CD4-positive, alpha-beta T cell treated with Interleukin-17A for 4 hours (primary cell): ENCODE measurements around the gene DGKZ.

Experiments
- DNase-seq: peaks from one replicate; pipeline ENCODE4 v3.0.0-alpha.2; 2020; ENCODE audit warnings: mixed read lengths

DGKZ gene

GRCh38 chr11:46330154-46330553 lies 17.1 kb upstream of the DGKZ start:
- no peak for DNase-seq

DNA sequence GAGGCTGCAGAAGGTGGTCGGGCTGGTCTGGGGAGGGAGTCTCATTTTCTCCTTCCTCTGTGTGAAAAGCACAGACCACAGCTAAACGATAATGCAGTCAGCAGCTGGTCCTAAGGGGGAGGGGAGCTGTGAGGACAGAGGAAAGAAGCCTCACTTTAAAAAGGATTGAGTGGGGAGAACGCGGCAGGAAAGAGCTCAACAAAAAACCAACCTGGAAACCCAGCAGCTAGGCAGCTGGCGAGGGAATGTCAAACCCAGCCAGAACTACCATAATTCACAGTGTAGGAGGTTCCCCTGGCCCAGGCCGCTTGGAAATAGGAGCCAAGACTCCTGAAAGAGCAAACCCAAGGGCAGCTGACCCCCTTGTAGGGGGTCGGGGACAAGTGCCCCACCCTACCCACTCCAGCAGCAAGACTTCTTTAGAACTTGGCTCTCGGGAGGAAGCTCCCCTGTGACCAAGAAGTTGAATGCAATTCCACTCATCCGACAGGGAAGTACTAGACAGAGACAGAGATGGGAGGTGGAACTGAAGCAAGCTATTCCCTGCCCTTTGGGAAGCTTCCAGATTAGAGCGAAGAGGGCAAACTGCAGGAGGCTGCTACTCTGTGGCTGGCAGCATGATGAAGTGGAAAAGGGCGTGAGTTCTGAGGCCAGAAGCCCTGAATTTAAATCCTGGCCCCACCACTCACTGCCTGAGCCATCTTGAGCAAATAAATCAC lies 16.5 kb upstream of the DGKZ start:
- no peak for DNase-seq

DNA sequence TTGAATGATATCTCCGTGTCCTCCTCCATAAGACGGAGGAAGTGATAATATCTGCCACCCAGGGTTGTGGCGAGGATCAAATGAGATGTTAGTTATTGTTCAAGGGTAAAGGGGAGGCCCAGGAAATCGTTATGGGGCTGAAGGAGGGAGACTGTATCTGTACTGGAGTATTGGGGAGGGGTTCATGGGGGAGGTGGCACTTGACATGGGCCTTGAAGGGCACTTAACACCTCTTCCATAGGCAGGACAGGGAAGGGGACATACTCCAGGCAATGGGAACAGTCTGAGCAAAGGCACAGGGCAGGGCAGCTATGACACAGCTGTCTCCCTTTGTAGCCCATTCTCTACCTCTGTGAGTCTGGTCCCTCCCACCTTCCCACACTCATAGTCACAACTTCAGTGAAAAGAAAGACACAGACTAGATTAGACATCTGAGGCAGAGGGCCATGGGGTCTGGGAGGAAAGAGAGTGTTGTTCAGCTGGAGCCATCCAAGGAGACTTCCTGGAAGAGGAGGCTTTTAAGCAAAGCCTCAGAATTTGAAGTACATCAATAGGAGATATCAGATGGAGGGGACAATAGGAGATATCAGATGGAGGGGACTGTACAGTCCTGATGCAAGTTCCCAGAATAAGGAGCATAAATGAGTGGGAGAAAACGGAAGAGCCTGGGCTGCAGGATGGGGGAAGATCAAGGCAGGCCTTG lies 15.8 kb upstream of the DGKZ start:
- DNase-seq = peak; percentile 71

- no peak for DNase-seq
These were observed 15.1 kb upstream of the DGKZ start for GRCh38 chr11:46332093-46332567.

DNA sequence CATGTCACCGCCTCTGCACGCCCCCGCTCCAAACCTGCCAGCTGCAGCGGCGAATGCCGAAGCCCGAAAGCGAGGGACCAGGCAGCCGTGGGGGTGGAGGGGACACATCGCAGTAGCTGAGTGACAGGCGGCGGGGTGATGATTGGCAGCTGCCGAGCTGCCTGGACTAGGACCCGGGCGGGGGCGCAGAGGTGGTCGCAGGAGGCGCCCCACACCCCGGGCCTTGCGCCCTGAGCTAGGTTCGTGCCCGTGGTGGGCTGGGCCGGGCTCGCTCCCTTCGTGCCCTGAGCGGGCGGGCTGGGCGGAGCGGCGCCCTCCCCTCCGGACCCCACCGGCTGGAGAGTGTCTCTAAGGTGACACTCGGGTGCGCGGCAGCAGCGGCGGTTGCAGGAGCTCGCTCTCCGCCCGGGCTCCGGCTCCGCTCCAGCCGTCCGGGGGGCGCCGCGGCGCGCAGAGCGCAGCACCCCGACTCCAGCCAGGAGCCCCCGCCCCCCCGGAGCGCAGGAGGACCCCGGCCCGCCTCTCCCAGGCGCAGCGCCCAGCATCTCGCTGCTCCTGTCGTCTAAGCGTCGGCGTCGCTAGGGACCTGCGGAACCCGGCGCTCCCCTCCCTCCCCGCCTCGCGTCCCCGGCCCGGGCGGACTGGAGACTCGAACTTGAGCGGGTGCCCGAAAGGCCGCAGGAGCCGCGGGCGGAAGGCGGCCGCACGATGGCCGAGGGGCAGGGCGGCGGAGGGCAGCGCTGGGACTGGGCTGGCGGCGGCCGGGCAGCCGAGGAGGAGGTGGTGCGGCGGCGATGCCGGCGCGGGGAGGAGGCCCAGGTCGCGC lies 14.5 kb upstream of the DGKZ start:
- peak; percentile 75 for DNase-seq

GRCh38 chr11:46333394-46333947 lies 13.8 kb upstream of the DGKZ start:
- peak; percentile 63 for DNase-seq

- no peak for DNase-seq
These were observed 13.1 kb upstream of the DGKZ start for GRCh38 chr11:46334211-46334610.

- DNase-seq = no peak
These were observed 12.0 kb upstream of the DGKZ start for GRCh38 chr11:46335271-46335670.

- DNase-seq = no peak
These were observed 11.2 kb upstream of the DGKZ start for GRCh38 chr11:46335890-46336562.

DNA sequence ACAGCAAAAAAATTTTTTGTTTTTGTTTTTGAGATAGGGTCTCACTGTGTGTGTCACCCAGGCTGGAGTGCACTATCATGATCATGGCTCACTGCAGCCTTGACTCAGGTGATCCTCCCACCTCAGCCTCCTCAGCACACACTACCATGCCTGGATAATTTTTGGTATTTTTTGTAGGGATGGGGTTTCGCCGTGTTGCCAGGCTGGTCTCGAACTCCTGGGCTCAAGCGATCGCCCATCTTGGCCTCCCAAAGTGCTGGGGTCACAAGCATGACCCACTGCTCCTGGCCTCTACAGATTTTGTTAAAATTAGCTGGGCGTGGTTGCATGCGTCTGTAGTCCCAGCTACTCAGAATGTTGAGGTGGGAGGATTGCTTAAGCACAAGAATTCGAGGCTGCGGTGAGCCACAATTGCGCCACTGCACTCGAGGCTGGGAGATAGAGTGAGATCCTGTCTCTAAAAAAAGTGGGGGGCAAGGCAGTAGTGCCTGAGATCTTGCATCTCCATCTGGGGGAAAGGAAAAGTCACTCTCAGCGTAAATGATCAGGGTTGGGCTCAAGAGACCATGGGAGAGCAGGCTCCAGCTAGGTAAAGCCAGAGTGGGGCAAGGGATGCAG lies 10.6 kb upstream of the DGKZ start:
- DNase-seq = peak; percentile 31

GRCh38 chr11:46337626-46338345 lies 9.5 kb upstream of the DGKZ start:
- no peak for DNase-seq

DNA sequence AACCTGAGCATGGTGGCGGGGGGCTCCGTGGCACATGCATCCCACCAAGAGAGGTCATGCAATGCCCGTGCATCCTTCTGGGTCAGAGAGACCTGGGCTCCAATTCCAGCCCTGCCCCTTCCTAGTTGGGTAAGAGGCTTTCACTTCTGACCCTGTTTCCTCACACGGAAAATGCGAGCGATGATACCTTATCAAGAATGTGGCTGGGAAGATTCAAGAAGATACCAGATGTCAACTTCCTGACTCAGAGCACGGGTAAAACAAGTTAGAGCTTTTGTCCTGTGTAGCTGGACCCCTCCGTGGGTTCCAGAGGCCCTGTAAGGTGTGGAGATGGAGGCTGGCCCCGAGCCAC lies 8.7 kb upstream of the DGKZ start:
- DNase-seq = no peak

- DNase-seq = no peak
These were observed 8.1 kb upstream of the DGKZ start for GRCh38 chr11:46338988-46339666.

GRCh38 chr11:46339816-46340215 lies 7.4 kb upstream of the DGKZ start:
- DNase-seq = no peak

- no peak for DNase-seq
These were observed 5.8 kb upstream of the DGKZ start for GRCh38 chr11:46341454-46341853.

GRCh38 chr11:46342239-46342638 lies 5.0 kb upstream of the DGKZ start:
- peak; percentile 69 for DNase-seq

- no peak for DNase-seq
These were observed 3.7 kb upstream of the DGKZ start for GRCh38 chr11:46343520-46343919.

GRCh38 chr11:46345131-46345597 lies 2.1 kb upstream of the DGKZ start:
- peak; percentile 56 for DNase-seq

DNA sequence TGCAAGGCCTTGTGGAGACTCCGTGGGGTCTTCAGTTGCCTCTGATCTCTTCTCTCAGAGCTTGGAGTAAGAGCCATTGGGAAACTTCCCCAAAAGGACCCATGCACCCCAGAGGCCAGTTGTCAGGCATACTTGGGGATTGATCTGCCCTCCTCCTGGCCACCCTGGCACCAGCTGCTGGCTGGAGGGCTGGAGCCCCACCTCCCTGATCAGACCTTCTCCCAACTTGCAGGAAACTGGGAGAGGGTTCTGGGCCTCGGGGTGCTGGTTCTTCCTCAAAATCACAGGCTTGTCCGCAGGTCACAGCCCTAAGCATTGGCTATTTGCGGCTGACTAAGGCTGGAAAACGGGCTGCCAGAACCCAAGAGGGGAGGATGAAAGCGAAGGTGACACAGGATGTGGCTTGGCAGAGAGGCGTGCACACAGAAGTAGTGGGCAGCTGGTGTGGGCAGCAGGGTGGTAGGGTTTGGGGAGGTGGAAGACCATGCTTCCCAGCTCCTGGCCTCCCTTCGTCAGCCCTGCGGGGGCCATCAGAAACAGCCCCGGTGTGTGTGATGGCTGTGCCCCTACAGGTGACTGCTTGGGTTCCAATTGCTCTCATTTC lies 1.3 kb upstream of the DGKZ start:
- peak; percentile 42 for DNase-seq

DNA sequence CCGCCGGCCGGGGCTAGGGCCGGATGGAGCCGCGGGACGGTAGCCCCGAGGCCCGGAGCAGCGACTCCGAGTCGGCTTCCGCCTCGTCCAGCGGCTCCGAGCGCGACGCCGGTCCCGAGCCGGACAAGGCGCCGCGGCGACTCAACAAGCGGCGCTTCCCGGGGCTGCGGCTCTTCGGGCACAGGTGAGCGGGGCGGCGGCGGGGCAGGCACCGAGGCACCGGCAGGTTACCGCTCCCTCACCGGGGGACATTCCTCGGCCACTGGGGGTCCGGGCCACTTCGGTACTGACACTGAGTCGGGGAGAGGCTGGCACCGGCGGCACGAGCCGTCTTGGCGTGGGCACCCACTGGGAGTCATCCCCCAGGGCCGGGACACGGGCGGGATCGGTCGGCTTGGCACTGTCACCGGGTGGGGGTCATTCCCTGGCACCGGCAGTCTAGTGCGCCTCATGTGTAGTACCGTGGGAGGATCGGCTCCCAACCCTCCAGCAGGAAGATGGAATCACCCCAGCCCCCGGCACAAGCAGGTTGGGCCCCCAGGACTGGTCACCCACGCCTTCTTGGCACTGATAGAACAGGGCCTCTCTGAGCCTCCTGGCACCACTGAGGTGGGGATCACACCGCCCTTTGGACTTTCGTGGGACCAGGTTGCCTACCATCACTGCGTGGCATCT lies 511 bp downstream of the DGKZ start:
- peak; percentile 34 for DNase-seq
